Measurements from ENCODE around the gene NOXA1.

The NOXA1 gene

DNA sequence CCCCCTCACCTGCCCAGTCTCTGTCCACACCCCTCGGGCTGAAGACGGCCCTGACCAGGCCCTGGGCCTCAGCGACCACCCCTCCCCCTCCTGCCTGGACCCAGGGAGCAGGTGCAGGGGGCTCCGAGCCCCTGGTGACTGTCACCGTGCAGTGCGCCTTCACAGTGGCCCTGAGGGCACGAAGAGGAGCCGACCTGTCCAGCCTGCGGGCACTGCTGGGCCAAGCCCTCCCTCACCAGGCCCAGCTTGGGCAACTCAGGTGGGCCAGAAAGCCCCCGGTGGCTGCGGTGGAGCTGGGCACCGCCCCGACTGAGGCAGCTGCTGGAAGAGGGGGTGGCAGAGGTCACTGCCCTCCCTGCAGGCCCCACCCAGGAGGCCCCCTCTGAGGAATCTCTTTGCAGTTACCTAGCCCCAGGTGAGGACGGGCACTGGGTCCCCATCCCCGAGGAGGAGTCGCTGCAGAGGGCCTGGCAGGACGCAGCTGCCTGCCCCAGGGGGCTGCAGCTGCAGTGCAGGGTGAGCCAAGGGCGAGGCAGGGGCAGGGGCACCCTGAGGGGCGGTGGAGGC is 10.2 kb downstream of the NOXA1 start:
- Histone ChIP-seq H3K4me3 (ENCODE audit: low read depth, low read length) (no peak overlapping the region), H3K36me3 (ENCODE audit: control insufficient read depth, insufficient read depth, low read length) (no peaks in the 10 kb centered on the region), H3K4me1 (ENCODE audit: control insufficient read depth, insufficient read depth, low read length) (no peaks in the 10 kb centered on the region), H3K9ac (ENCODE audit: low read depth, low read length) (no peak overlapping the region), H3K9me3 (ENCODE audit: control insufficient read depth, insufficient read depth, low read length) (no peaks in the 10 kb centered on the region), H3K27me3 (ENCODE audit: control insufficient read depth, insufficient read depth, low read length) (no peaks in the 10 kb centered on the region)

GRCh38 chr9:137433916-137434431 is 10.8 kb downstream of the NOXA1 start:
- Histone ChIP-seq H3K9me3 (ENCODE audit: control insufficient read depth, insufficient read depth, low read length) (no peaks in the 10 kb centered on the region), H3K9ac (ENCODE audit: low read depth, low read length) (no peak overlapping the region), H3K4me1 (ENCODE audit: control insufficient read depth, insufficient read depth, low read length) (no peaks in the 10 kb centered on the region), H3K4me3 (ENCODE audit: low read depth, low read length) (no peak overlapping the region), H3K36me3 (ENCODE audit: control insufficient read depth, insufficient read depth, low read length) (no peaks in the 10 kb centered on the region), H3K27me3 (ENCODE audit: control insufficient read depth, insufficient read depth, low read length) (no peaks in the 10 kb centered on the region)

- Histone ChIP-seq H3K27me3 (ENCODE audit: control insufficient read depth, insufficient read depth, low read length) (no peaks in the 10 kb centered on the region), H3K4me3 (ENCODE audit: low read depth, low read length) (no peak overlapping the region), H3K36me3 (ENCODE audit: control insufficient read depth, insufficient read depth, low read length) (no peaks in the 10 kb centered on the region), H3K9me3 (ENCODE audit: control insufficient read depth, insufficient read depth, low read length) (no peaks in the 10 kb centered on the region), H3K9ac (ENCODE audit: low read depth, low read length) (no peak overlapping the region), H3K4me1 (ENCODE audit: control insufficient read depth, insufficient read depth, low read length) (no peaks in the 10 kb centered on the region)
These were observed 11.5 kb downstream of the NOXA1 start for GRCh38 chr9:137434498-137435380.

- Histone ChIP-seq H3K36me3 (ENCODE audit: control insufficient read depth, insufficient read depth, low read length) (no peaks in the 10 kb centered on the region), H3K27me3 (ENCODE audit: control insufficient read depth, insufficient read depth, low read length) (no peaks in the 10 kb centered on the region), H3K4me3 (ENCODE audit: low read depth, low read length) (no peak overlapping the region), H3K9ac (ENCODE audit: low read depth, low read length) (no peak overlapping the region), H3K9me3 (ENCODE audit: control insufficient read depth, insufficient read depth, low read length) (no peaks in the 10 kb centered on the region), H3K4me1 (ENCODE audit: control insufficient read depth, insufficient read depth, low read length) (no peaks in the 10 kb centered on the region)
These were observed 12.2 kb downstream of the NOXA1 start for GRCh38 chr9:137435381-137435891.

GRCh38 chr9:137435980-137436760 is 13.0 kb downstream of the NOXA1 start:
- no peaks in the 10 kb centered on the region for H3K4me1 ChIP-seq (ENCODE audit: control insufficient read depth, insufficient read depth, low read length)
- no peaks in the 10 kb centered on the region for H3K36me3 ChIP-seq (ENCODE audit: control insufficient read depth, insufficient read depth, low read length)
- no peaks in the 10 kb centered on the region for H3K9me3 ChIP-seq (ENCODE audit: control insufficient read depth, insufficient read depth, low read length)
- no peak overlapping the region for H3K9ac ChIP-seq (ENCODE audit: low read depth, low read length)
- no peak overlapping the region for H3K4me3 ChIP-seq (ENCODE audit: low read depth, low read length)
- no peaks in the 10 kb centered on the region for H3K27me3 ChIP-seq (ENCODE audit: control insufficient read depth, insufficient read depth, low read length)

DNA sequence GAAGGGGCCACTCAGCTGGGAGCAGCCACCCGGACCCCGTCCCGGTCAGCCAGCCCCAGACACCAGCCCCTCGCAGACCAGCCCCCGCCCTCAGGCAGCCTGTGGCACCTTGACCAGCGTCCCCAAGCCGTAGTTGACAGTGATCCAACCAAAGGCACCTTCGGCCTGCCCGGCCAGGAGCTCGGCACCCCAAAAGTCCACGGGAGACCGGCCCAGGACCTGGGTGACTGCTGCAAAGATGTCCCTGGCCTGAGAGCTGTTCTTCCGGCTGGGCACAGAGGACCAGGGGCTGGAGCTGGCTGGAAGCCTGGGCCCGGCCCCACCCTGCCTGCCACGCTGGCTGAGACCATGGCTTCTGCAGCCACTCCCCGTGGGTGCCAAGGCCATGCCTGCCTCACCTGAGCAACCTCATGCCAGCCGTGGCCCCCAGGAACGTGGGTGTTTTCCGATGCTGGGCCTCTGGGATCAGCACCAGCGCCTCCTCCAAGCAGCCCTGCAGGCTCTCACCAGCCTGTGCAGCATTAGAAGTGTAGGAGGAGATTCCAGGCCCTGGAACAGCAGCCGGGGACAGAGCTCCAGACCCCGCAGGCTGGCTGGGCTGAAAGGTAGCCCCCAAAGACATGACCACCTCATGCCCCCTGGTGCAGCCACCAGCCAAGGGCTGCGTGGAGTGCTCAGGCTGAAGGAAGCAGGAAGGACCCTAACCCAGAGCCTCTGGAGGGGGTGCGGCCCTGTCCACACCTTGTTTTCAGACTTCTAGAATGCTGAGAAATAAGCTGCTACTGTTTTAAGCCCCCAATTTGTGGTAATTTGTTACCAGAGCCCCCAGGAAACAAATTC is 13.8 kb downstream of the NOXA1 start:
- no peaks in the 10 kb centered on the region for H3K36me3 ChIP-seq (ENCODE audit: control insufficient read depth, insufficient read depth, low read length)
- H3K9me3 ChIP-seq (ENCODE audit: control insufficient read depth, insufficient read depth, low read length): no peaks in the 10 kb centered on the region
- H3K9ac ChIP-seq (ENCODE audit: low read depth, low read length): no peak overlapping the region
- no peaks in the 10 kb centered on the region for H3K4me1 ChIP-seq (ENCODE audit: control insufficient read depth, insufficient read depth, low read length)
- H3K27me3 ChIP-seq (ENCODE audit: control insufficient read depth, insufficient read depth, low read length): no peaks in the 10 kb centered on the region
- H3K4me3 ChIP-seq (ENCODE audit: low read depth, low read length): no peak overlapping the region

DNA sequence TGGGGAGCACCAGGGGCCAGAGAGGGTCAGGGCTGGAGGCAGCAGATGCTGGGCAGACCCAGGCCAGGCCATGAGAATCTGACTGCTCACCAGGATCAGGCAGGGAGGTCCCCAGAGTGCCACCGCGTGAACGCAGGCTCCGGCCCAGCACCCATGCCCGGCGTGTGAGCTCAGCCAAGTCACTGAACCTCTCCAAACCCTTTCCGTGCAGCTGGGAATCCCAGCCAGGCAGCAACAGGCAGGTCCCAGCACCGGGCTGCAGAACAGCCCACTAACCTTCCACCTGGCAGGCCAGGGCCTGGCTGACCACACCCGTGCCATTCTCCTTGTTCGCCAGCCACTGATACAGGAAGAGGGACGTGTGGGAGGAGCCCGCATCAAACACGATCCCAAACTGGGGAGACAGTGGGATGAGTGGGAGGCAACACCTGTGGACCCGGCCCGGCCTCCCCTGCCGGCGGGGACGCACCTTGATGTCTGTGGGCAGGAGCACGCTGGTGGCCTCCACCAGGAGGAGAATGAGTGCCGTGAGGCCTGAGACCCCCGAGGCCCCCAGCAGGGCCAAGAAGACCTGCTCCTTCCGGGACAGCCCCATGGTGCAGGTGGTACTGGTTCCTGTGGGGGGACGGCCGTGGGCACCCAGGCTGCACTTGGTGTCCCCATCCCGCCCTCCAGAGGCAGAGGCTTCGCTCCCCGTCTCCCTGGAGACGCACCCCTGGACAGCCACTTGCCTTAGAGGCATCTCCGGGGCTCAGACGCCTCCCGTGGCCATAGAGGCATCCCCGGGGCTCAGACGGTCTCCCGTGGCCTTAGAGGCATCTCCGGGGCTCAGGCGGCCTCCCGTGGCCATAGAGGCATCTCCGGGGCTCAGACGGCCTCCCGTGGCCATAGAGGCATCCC is 14.7 kb downstream of the NOXA1 start:
- H3K9ac ChIP-seq (ENCODE audit: low read depth, low read length): no peak overlapping the region
- H3K9me3 ChIP-seq (ENCODE audit: control insufficient read depth, insufficient read depth, low read length): no peaks in the 10 kb centered on the region
- H3K36me3 ChIP-seq (ENCODE audit: control insufficient read depth, insufficient read depth, low read length): no peaks in the 10 kb centered on the region
- no peak overlapping the region for H3K4me3 ChIP-seq (ENCODE audit: low read depth, low read length)
- H3K4me1 ChIP-seq (ENCODE audit: control insufficient read depth, insufficient read depth, low read length): peaks cover 3% of the 10 kb centered on the region
- H3K27me3 ChIP-seq (ENCODE audit: control insufficient read depth, insufficient read depth, low read length): no peaks in the 10 kb centered on the region

- Histone ChIP-seq H3K4me1 (ENCODE audit: control insufficient read depth, insufficient read depth, low read length) (peaks cover 3% of the 10 kb centered on the region), H3K36me3 (ENCODE audit: control insufficient read depth, insufficient read depth, low read length) (no peaks in the 10 kb centered on the region)
These were observed 15.5 kb downstream of the NOXA1 start for GRCh38 chr9:137438591-137439157.

DNA sequence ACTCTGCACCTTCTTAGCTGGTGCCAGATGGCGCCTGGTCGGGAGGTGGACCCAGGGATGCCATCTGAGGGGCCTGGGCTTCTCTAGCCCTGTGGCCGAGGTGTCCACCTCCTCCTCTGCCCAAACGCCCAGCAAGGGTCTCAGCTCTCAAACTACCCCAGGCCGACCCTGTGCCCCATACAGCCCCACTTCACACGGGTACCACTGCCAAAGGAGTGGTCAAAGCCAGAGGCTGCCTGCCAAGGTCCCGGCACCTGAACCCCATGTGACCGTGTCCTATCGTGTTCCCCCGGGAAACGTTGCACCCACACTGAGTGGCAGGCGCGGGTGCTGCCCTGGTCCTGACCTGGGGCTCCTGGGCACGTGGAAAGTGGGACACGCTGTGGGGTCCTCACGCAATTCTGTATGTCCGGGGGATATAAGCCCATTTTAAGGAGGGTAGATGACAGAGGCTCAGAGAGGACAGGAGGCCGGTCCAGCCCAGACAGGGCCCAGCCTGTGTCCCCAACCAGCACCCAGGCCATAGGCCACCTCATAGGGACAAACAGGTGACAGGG is 16.0 kb downstream of the NOXA1 start:
- H3K4me1 ChIP-seq (ENCODE audit: control insufficient read depth, insufficient read depth, low read length): peaks cover 3% of the 10 kb centered on the region
- no peak overlapping the region for H3K4me3 ChIP-seq (ENCODE audit: low read depth, low read length)
- no peaks in the 10 kb centered on the region for H3K9me3 ChIP-seq (ENCODE audit: control insufficient read depth, insufficient read depth, low read length)
- H3K27me3 ChIP-seq (ENCODE audit: control insufficient read depth, insufficient read depth, low read length): no peaks in the 10 kb centered on the region
- H3K36me3 ChIP-seq (ENCODE audit: control insufficient read depth, insufficient read depth, low read length): no peaks in the 10 kb centered on the region
- H3K9ac ChIP-seq (ENCODE audit: low read depth, low read length): no peak overlapping the region

More at GRCh38 chr9:137438591-137439157, 15.5 kb downstream of the NOXA1 start:
- Histone ChIP-seq H3K9me3 (ENCODE audit: control insufficient read depth, insufficient read depth, low read length) (no peaks in the 10 kb centered on the region), H3K9ac (ENCODE audit: low read depth, low read length) (no peak overlapping the region), H3K4me3 (ENCODE audit: low read depth, low read length) (no peak overlapping the region), H3K27me3 (ENCODE audit: control insufficient read depth, insufficient read depth, low read length) (no peaks in the 10 kb centered on the region)
